GM12891 (cell line): ENCODE measurements around the gene COX15.
A peak's percentile ranks its signal among the peaks of the same experiment; 100 is the strongest.
"Not testable (repeated sequence)": the region's sequence is repeated elsewhere in the genome, so short reads cannot be mapped to it uniquely, and the experiment has no call there.

Experiments
- DNase-seq: peaks from one replicate; pipeline ENCODE4 v3.0.0; 2011; ENCODE audit warnings: low spot score; ENCODE audit not compliant: insufficient read length
- FAIRE-seq: peaks from 2 replicates; lab custom pipeline; 2011; peaks lifted over from hg19 to GRCh38; lab: Jason Lieb, UNC
- PAX5 ChIP-seq: IDR thresholded peaks from 2 replicates; pipeline ENCODE4 v1.6.1; 2011; ENCODE audit warnings: low read length, moderate library complexity, mild to moderate bottlenecking; ENCODE audit not compliant: insufficient read depth, severe bottlenecking
- POLR2A ChIP-seq: IDR thresholded peaks from 2 replicates; pipeline ENCODE4 v1.6.1; 2011; ENCODE audit warnings: low read depth, low read length, control low read depth
- POLR2AphosphoS5 ChIP-seq: IDR thresholded peaks from 2 replicates; pipeline ENCODE4 v1.6.1; 2011; ENCODE audit warnings: low read depth, low read length, control low read depth
- POU2F2 ChIP-seq: IDR thresholded peaks from 2 replicates; pipeline ENCODE4 v1.6.1; 2011; ENCODE audit warnings: low read depth, mild to moderate bottlenecking, control low read depth, low read length, moderate library complexity
- SPI1 ChIP-seq: IDR thresholded peaks from 2 replicates; pipeline ENCODE4 v1.6.1; 2011; ENCODE audit warnings: low read depth, low read length, control low read depth
- TAF1 ChIP-seq: IDR thresholded peaks from 2 replicates; pipeline ENCODE4 v1.6.1; 2011; ENCODE audit warnings: low read depth, low read length, control low read depth

Gene COX15

GRCh38 chr10:99765672-99766301, 33.9 kb upstream of the COX15 start:
- no peak for TF ChIP-seq POLR2AphosphoS5
- TF ChIP-seq POLR2A, result no peak
- TF ChIP-seq SPI1, result peak; percentile 70
- no peak for TF ChIP-seq POU2F2
- TF ChIP-seq TAF1, result no peak
- FAIRE-seq (no peak), DNase-seq (no peak)

DNA sequence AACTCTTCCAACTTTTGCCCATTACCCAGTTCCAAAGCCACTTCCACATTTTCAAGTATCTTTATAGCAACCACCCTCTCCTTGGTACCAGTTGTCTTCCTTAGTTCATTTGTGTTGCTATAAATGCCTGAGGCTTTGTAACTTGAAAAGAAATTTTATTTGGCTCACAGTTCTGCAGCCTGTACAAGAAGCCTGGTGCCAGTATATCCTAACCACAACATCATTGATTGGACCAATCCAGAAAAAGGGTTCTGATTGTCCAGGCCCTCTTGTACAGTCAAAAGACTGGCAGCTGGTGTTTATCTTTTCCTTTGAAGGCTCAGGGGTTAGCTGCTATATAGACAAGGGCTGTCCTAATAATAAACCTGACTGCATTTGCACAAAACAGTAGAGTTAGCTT, 29.4 kb upstream of the COX15 start:
- no peak for DNase-seq
- TF ChIP-seq TAF1, result no peak
- TF ChIP-seq POU2F2, result no peak
- TF ChIP-seq POLR2A, result no peak
- TF ChIP-seq SPI1, result no peak
- FAIRE-seq, result no peak

DNA sequence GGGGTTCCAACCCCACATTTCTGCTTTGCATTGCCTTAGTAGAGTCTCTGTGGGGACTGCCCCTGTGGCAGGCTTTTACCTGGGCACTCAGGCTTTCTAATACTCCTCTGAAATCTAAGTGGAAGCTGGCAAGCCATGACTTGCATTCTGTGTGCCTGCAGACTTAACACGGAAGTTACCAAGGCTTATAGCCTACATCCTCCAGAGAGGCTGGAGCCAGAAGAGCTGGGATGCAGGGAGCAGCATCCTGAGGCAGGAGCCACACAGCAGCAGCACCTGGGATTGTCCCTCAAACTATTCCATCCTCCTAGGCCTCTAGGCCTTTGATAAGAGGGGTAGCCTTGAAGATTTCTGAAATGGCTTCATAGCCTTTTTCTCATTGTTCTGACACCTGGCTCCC, 28.4 kb upstream of the COX15 start:
- TF ChIP-seq SPI1, result no peak
- no peak for TF ChIP-seq PAX5
- TF ChIP-seq POU2F2, result no peak
- no peak for TF ChIP-seq TAF1
- TF ChIP-seq POLR2A, result no peak
- no peak for TF ChIP-seq POLR2AphosphoS5
- no peak for FAIRE-seq
- DNase-seq, result no peak

DNA sequence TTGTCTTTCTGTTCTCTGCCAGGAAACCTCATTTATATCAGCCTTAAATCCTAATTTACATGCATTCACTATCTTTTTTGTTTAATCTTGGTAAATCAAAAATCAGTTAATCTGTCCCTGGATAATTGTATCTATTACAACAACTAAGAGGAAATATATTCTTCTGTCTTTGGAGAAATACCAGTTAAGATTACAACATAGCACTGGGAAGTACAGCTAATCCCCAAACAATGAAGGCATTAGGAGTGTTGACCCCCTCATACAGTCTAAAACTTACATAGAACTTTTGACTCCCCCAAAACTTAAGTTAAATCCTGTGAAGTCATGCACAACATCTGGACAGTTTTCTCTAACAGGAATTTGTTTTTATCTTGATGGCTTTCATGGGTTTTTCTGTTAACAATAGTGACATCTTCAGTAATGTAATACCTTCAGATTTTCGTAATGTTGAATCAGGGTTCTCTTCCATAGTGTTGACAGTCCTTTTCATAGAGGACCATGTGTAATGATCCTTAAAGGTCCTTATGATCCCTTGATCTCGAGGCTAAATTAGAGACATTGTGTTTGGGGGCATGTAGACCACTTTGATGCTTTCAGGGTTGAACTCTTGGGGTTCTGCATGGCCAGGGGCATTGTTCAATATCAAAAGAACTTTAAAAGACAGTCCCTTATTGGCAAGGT, 26.4 kb upstream of the COX15 start:
- FAIRE-seq, result no peak
- TF ChIP-seq PAX5 (no peak), SPI1 (no peak), POLR2AphosphoS5 (no peak), TAF1 (no peak), POU2F2 (no peak), POLR2A (no peak)
- no peak for DNase-seq

- FAIRE-seq (no peak), DNase-seq (no peak)
- no peak for TF ChIP-seq POU2F2
- no peak for TF ChIP-seq PAX5
- no peak for TF ChIP-seq POLR2A
- TF ChIP-seq POLR2AphosphoS5, result no peak
- TF ChIP-seq SPI1, result no peak
- no peak for TF ChIP-seq TAF1
These were observed 24.2 kb upstream of the COX15 start for GRCh38 chr10:99756159-99756558.

DNA sequence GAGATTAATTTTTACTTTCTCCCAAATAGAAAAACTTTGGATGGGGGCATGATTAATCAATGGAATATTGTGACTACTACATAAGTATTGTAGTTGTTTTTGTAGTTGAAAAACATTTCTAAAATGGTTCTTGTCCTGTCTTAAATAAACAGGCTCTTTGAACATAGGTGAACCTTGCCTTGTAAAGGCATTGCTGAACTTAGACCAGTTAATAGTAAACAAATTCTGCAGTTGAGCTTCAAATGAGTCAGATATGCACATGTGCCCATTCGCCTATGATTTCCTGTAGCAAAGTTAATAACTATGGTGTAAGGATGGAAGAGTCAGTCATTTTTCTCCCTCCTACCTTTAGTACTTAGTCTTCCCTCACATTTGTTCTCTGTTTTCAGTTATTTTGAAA, 22.7 kb upstream of the COX15 start:
- TF ChIP-seq TAF1 (no peak), POU2F2 (no peak), POLR2AphosphoS5 (no peak), POLR2A (no peak), SPI1 (no peak), PAX5 (no peak)
- FAIRE-seq (no peak), DNase-seq (no peak)

- no peak for FAIRE-seq
- TF ChIP-seq SPI1, result no peak
- no peak for TF ChIP-seq POLR2AphosphoS5
- no peak for TF ChIP-seq POLR2A
- no peak for TF ChIP-seq PAX5
- TF ChIP-seq POU2F2, result no peak
- no peak for TF ChIP-seq TAF1
These were observed 18.7 kb upstream of the COX15 start for GRCh38 chr10:99750641-99751040.

DNA sequence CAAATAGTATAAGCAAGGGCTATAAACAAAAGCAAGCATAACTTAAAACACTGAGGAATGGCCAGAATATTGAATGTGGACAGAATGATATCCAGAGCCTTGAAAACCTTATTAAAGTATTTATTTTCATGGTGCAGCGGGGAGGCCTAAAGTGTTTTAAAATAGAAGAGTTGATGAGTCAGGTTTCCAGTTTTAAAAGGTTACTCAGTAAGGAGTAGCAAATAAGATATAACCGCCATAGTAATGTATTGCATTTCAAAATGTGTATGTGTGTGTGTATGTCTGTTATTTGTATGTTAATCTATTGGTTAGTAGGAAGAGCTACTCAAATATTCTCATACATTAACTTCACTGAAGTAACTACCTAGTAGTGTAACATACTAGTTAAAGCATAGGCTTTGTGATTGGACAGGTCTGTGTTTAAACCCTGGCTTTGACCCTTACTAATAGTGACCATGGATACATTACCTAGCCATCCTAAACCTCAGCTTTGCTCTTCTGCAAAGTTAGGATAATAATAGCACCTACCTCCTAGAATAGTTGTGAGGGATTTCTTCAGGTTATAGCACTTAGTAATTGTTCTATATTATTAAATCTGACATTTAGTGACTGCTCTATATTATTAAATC, 17.0 kb upstream of the COX15 start:
- TF ChIP-seq POU2F2, result no peak
- TF ChIP-seq POLR2AphosphoS5, result no peak
- no peak for TF ChIP-seq SPI1
- no peak for TF ChIP-seq TAF1
- no peak for TF ChIP-seq PAX5
- TF ChIP-seq POLR2A, result no peak
- no peak for FAIRE-seq
- no peak for DNase-seq

More at GRCh38 chr10:99750641-99751040, 18.7 kb upstream of the COX15 start:
- no peak for DNase-seq

DNA sequence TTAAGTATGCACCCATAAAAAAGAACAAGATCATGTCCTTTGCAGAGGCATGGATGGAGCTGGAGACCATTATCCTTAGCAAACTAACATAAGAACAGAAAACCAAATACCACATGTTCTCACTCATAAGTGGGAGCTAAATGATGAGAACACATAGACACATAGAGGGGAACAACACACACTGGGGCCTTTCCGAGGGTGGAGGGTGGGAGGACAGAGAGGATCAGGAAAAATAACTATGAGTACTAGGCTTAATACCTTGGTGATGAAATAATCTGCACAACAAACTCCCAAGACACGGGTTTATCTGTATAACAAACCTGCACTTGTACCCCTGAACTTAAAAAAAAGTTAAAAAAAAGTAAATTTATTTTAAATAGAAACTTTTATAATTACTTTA, 14.2 kb upstream of the COX15 start:
- FAIRE-seq, DNase-seq: not testable (repeated sequence)

GRCh38 chr10:99743841-99744240, 11.9 kb upstream of the COX15 start:
- TF ChIP-seq PAX5, result no peak
- no peak for TF ChIP-seq SPI1
- no peak for TF ChIP-seq POLR2AphosphoS5
- no peak for TF ChIP-seq TAF1
- no peak for TF ChIP-seq POU2F2
- DNase-seq, result no peak
- no peak for FAIRE-seq
